ENCODE data around the gene APOBEC3G. TPM values are rescaled to one million over a fixed set of nuclear protein-coding genes. Genes with fewer than 3 reads are reported as not detected.
"Not testable (repeated sequence)": the region's sequence is repeated elsewhere in the genome, so short reads cannot be mapped to it uniquely, and the experiment has no call there.

Gene APOBEC3G
- polyA plus RNA-seq, 4 donors: 1.3 to 8.0 (median 5.9) TPM

- FAIRE-seq: no peak
- Histone ChIP-seq H3K36me3 (ENCODE audit: control insufficient read depth in 3 of 3, insufficient read depth in 2 of 3, low read depth in 1 of 3, low read length in 3 of 3) (peaks cover 0 to 14% (median 0%) of the 10 kb centered on the region in 3 donors), H3K4me3 (ENCODE audit: low read depth in 1 of 3, low read length in 3 of 3) (no peak overlapping the region), H3K4me1 (ENCODE audit: control insufficient read depth in 3 of 3, insufficient read depth in 2 of 3, low read depth in 1 of 3, low read length in 2 of 3) (peaks cover 0 to 3% (median 0%) of the 10 kb centered on the region in 3 donors), H3K27ac (ENCODE audit: low read depth in 1 of 3, low read length in 2 of 3) (peak overlapping the region in 1 of 3 donors; percentile 7), H3K27me3 (ENCODE audit: control insufficient read depth in 3 of 3, insufficient read depth in 3 of 3, low read length in 3 of 3) (no peaks in the 10 kb centered on the region), H3K9me3 (ENCODE audit: control insufficient read depth in 2 of 2, insufficient read depth in 1 of 2, low read depth in 1 of 2, low read length in 1 of 2) (no peaks in the 10 kb centered on the region)
- 91% methylated on average over 19 of the region's 19 CpGs for WGBS, 3 donors
- no peak for DNase-seq
Observed at GRCh38 chr22:39039306-39040126, 37.6 kb upstream of the APOBEC3G start.

- not testable (repeated sequence) for DNase-seq; H3K27me3 ChIP-seq (ENCODE audit: control insufficient read depth in 3 of 3, insufficient read depth in 3 of 3, low read length in 3 of 3); H3K4me1 ChIP-seq (ENCODE audit: control insufficient read depth in 3 of 3, insufficient read depth in 2 of 3, low read depth in 1 of 3, low read length in 2 of 3); H3K9me3 ChIP-seq (ENCODE audit: control insufficient read depth in 2 of 2, insufficient read depth in 1 of 2, low read depth in 1 of 2, low read length in 1 of 2); FAIRE-seq
- Histone ChIP-seq H3K36me3 (ENCODE audit: control insufficient read depth in 3 of 3, insufficient read depth in 2 of 3, low read depth in 1 of 3, low read length in 3 of 3) (peaks cover 0 to 14% (median 0%) of the 10 kb centered on the region in 3 donors), H3K4me3 (ENCODE audit: low read depth in 1 of 3, low read length in 3 of 3) (peak overlapping the region in 2 of 3 donors; percentile 3 to 44), H3K27ac (ENCODE audit: low read depth in 1 of 3, low read length in 2 of 3) (peak overlapping the region in 1 of 3 donors; percentile 7)
- 30 to 47% (median 44%) methylated on average over 5 to 8 of the region's 14 CpGs for whole genome bisulfite sequencing, 3 donors
Observed at GRCh38 chr22:39040155-39040537, 36.9 kb upstream of the APOBEC3G start.

- Histone ChIP-seq H3K36me3 (ENCODE audit: control insufficient read depth in 3 of 3, insufficient read depth in 2 of 3, low read depth in 1 of 3, low read length in 3 of 3) (peaks cover 0 to 14% (median 0%) of the 10 kb centered on the region in 3 donors), H3K4me3 (ENCODE audit: low read depth in 1 of 3, low read length in 3 of 3) (peak within 1 kb of the TSS; percentile 44 to 65 (median 57)), H3K27ac (ENCODE audit: low read depth in 1 of 3, low read length in 2 of 3) (peak within 1 kb of the TSS; percentile 40 to 83 (median 77))
- H3K27me3 ChIP-seq (ENCODE audit: control insufficient read depth in 3 of 3, insufficient read depth in 3 of 3, low read length in 3 of 3); FAIRE-seq; H3K4me1 ChIP-seq (ENCODE audit: control insufficient read depth in 3 of 3, insufficient read depth in 2 of 3, low read depth in 1 of 3, low read length in 2 of 3); H3K9me3 ChIP-seq (ENCODE audit: control insufficient read depth in 2 of 2, insufficient read depth in 1 of 2, low read depth in 1 of 2, low read length in 1 of 2): not testable (repeated sequence)
- 0 to 1% (median 1%) methylated on average over 14 to 21 of the region's 21 CpGs for WGBS, 3 donors
- peak; percentile 62 to 64 for DNase-seq
Observed at GRCh38 chr22:39040538-39041296, 36.4 kb upstream of the APOBEC3G start, which contains the start of gene APOBEC3F. TSS of gene APOBEC3F (plus strand) at chr22:39040864. CDS start at chr22:39040961, 97 bp downstream.

- no peak overlapping the region for H3K27ac ChIP-seq (ENCODE audit: low read depth in 1 of 3, low read length in 2 of 3)
- no peak overlapping the region for H3K4me3 ChIP-seq (ENCODE audit: low read depth in 1 of 3, low read length in 3 of 3)
Observed at GRCh38 chr22:39041908-39042307, 35.2 kb upstream of the APOBEC3G start.

GRCh38 chr22:39043063-39043462 is 34.0 kb upstream of the APOBEC3G start:
- H3K36me3 ChIP-seq (ENCODE audit: control insufficient read depth in 3 of 3, insufficient read depth in 2 of 3, low read depth in 1 of 3, low read length in 3 of 3): peaks cover 0 to 14% (median 0%) of the 10 kb centered on the region in 3 donors
- H3K27ac ChIP-seq (ENCODE audit: low read depth in 1 of 3, low read length in 2 of 3); H3K9me3 ChIP-seq (ENCODE audit: control insufficient read depth in 2 of 2, insufficient read depth in 1 of 2, low read depth in 1 of 2, low read length in 1 of 2); H3K27me3 ChIP-seq (ENCODE audit: control insufficient read depth in 3 of 3, insufficient read depth in 3 of 3, low read length in 3 of 3); H3K4me3 ChIP-seq (ENCODE audit: low read depth in 1 of 3, low read length in 3 of 3); H3K4me1 ChIP-seq (ENCODE audit: control insufficient read depth in 3 of 3, insufficient read depth in 2 of 3, low read depth in 1 of 3, low read length in 2 of 3); FAIRE-seq; DNase-seq: not testable (repeated sequence)
- WGBS, 3 donors: 93 to 96% (median 94%) methylated on average over 14 to 18 of the region's 18 CpGs

More at GRCh38 chr22:39041908-39042307, 35.2 kb upstream of the APOBEC3G start:
- H3K9me3 ChIP-seq (ENCODE audit: control insufficient read depth in 2 of 2, insufficient read depth in 1 of 2, low read depth in 1 of 2, low read length in 1 of 2): no peaks in the 10 kb centered on the region
- peaks cover 0 to 3% (median 0%) of the 10 kb centered on the region in 3 donors for H3K4me1 ChIP-seq (ENCODE audit: control insufficient read depth in 3 of 3, insufficient read depth in 2 of 3, low read depth in 1 of 3, low read length in 2 of 3)
- FAIRE-seq: no peak
- H3K27me3 ChIP-seq (ENCODE audit: control insufficient read depth in 3 of 3, insufficient read depth in 3 of 3, low read length in 3 of 3): no peaks in the 10 kb centered on the region
- H3K36me3 ChIP-seq (ENCODE audit: control insufficient read depth in 3 of 3, insufficient read depth in 2 of 3, low read depth in 1 of 3, low read length in 3 of 3): peaks cover 0 to 14% (median 0%) of the 10 kb centered on the region in 3 donors
- no peak for DNase-seq
- WGBS, 3 donors: 91 to 93% (median 92%) methylated on average over 7 of the region's 7 CpGs

GRCh38 chr22:39045136-39045535 is 31.9 kb upstream of the APOBEC3G start:
- not testable (repeated sequence) for H3K4me1 ChIP-seq (ENCODE audit: control insufficient read depth in 3 of 3, insufficient read depth in 2 of 3, low read depth in 1 of 3, low read length in 2 of 3); FAIRE-seq; H3K4me3 ChIP-seq (ENCODE audit: low read depth in 1 of 3, low read length in 3 of 3); H3K27me3 ChIP-seq (ENCODE audit: control insufficient read depth in 3 of 3, insufficient read depth in 3 of 3, low read length in 3 of 3); H3K27ac ChIP-seq (ENCODE audit: low read depth in 1 of 3, low read length in 2 of 3); DNase-seq; H3K9me3 ChIP-seq (ENCODE audit: control insufficient read depth in 2 of 2, insufficient read depth in 1 of 2, low read depth in 1 of 2, low read length in 1 of 2)
- WGBS, 3 donors: 84 to 90% (median 88%) methylated on average over 11 to 14 of the region's 14 CpGs
- peaks cover 0 to 14% (median 0%) of the 10 kb centered on the region in 3 donors for H3K36me3 ChIP-seq (ENCODE audit: control insufficient read depth in 3 of 3, insufficient read depth in 2 of 3, low read depth in 1 of 3, low read length in 3 of 3)

- FAIRE-seq; H3K36me3 ChIP-seq (ENCODE audit: control insufficient read depth in 3 of 3, insufficient read depth in 2 of 3, low read depth in 1 of 3, low read length in 3 of 3); H3K27ac ChIP-seq (ENCODE audit: low read depth in 1 of 3, low read length in 2 of 3); H3K9me3 ChIP-seq (ENCODE audit: control insufficient read depth in 2 of 2, insufficient read depth in 1 of 2, low read depth in 1 of 2, low read length in 1 of 2); H3K4me3 ChIP-seq (ENCODE audit: low read depth in 1 of 3, low read length in 3 of 3); H3K4me1 ChIP-seq (ENCODE audit: control insufficient read depth in 3 of 3, insufficient read depth in 2 of 3, low read depth in 1 of 3, low read length in 2 of 3); H3K27me3 ChIP-seq (ENCODE audit: control insufficient read depth in 3 of 3, insufficient read depth in 3 of 3, low read length in 3 of 3); DNase-seq: not testable (repeated sequence)
- WGBS, 3 donors: 63 to 80% (median 65%) methylated on average over 7 of the region's 7 CpGs
Observed at GRCh38 chr22:39049486-39049885, 27.6 kb upstream of the APOBEC3G start.

- 54 to 77% (median 66%) methylated on average over 14 to 17 of the region's 18 CpGs for WGBS, 3 donors
- H3K27ac ChIP-seq (ENCODE audit: low read depth in 1 of 3, low read length in 2 of 3); H3K36me3 ChIP-seq (ENCODE audit: control insufficient read depth in 3 of 3, insufficient read depth in 2 of 3, low read depth in 1 of 3, low read length in 3 of 3); DNase-seq; FAIRE-seq; H3K4me1 ChIP-seq (ENCODE audit: control insufficient read depth in 3 of 3, insufficient read depth in 2 of 3, low read depth in 1 of 3, low read length in 2 of 3); H3K4me3 ChIP-seq (ENCODE audit: low read depth in 1 of 3, low read length in 3 of 3); H3K9me3 ChIP-seq (ENCODE audit: control insufficient read depth in 2 of 2, insufficient read depth in 1 of 2, low read depth in 1 of 2, low read length in 1 of 2); H3K27me3 ChIP-seq (ENCODE audit: control insufficient read depth in 3 of 3, insufficient read depth in 3 of 3, low read length in 3 of 3): not testable (repeated sequence)
Observed at GRCh38 chr22:39051844-39052495, 25.1 kb upstream of the APOBEC3G start.
